NT2/D1 (cell line): ENCODE measurements around the gene ATP13A5.

ENCODE experiments used
- DNase-seq: peaks from one replicate; pipeline ENCODE4 v3.0.0-alpha.2; 2011; ENCODE audit warnings: low read depth, low spot score
- H3K27me3 ChIP-seq: 2 replicates; pipeline ENCODE4 v1.6.0; 2011; ENCODE audit warnings: mild to moderate bottlenecking; ENCODE audit not compliant: insufficient read length, insufficient read depth
- H3K36me3 ChIP-seq: 2 replicates; pipeline ENCODE4 v1.6.1; 2011; ENCODE audit warnings: mild to moderate bottlenecking, low read length, mixed read lengths; ENCODE audit not compliant: insufficient read depth, insufficient read length
- H3K4me1 ChIP-seq: 2 replicates; pipeline ENCODE4 v1.5.1; 2011; ENCODE audit not compliant: insufficient read depth, insufficient read length
- H3K4me3 ChIP-seq: 2 replicates; pipeline ENCODE4 v1.5.1; 2011; ENCODE audit warnings: low read depth; ENCODE audit not compliant: insufficient read length
- H3K9ac ChIP-seq: 2 replicates; pipeline ENCODE4 v1.6.0; 2011; ENCODE audit warnings: low read depth; ENCODE audit not compliant: insufficient read length
- H3K9me3 ChIP-seq: 2 replicates; pipeline ENCODE4 v1.5.1; 2011; ENCODE audit warnings: mild to moderate bottlenecking, low read length; ENCODE audit not compliant: insufficient read depth
- SUZ12 ChIP-seq: IDR thresholded peaks from 2 replicates; pipeline ENCODE4 v1.6.1; 2011; ENCODE audit not compliant: insufficient read length, insufficient read depth; ENCODE audit errors: extremely low read depth
- YY1 ChIP-seq: IDR thresholded peaks from 2 replicates; pipeline ENCODE4 v1.6.1; 2011; ENCODE audit not compliant: insufficient read length, insufficient read depth
- ZNF274 ChIP-seq: IDR thresholded peaks from 2 replicates; pipeline ENCODE4 v1.6.1; 2011; ENCODE audit warnings: mild to moderate bottlenecking, low read depth, low read length

Gene ATP13A5

DNA sequence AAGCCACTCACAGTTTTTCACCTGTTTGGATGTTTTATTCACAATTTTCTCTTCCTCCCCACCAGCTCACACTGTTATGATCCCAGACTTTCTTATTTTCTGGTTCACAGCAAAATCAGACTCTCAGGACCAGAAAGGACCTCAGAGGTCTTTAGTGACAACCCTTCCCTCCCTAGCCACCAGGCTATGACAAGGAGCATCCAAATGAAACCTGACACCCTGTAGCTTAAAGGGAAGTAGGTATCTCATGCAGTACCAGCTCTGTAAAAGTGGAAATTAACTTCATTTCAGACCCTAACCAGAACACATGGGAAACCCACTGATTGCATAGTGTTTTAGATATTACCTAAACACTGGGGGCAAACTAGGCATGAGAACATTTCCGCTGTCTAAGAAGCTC, 45.3 kb downstream of the ATP13A5 start:
- H3K9ac ChIP-seq = no peak overlapping the region
- no peaks in the 10 kb centered on the region for H3K4me1 ChIP-seq
- no peaks in the 10 kb centered on the region for H3K36me3 ChIP-seq
- no peak overlapping the region for H3K4me3 ChIP-seq
- DNase-seq = no peak
- H3K9me3 ChIP-seq = no peaks in the 10 kb centered on the region
- no peak for TF ChIP-seq SUZ12
- no peak for TF ChIP-seq YY1
- TF ChIP-seq ZNF274 = no peak
- no peaks in the 10 kb centered on the region for H3K27me3 ChIP-seq

DNA sequence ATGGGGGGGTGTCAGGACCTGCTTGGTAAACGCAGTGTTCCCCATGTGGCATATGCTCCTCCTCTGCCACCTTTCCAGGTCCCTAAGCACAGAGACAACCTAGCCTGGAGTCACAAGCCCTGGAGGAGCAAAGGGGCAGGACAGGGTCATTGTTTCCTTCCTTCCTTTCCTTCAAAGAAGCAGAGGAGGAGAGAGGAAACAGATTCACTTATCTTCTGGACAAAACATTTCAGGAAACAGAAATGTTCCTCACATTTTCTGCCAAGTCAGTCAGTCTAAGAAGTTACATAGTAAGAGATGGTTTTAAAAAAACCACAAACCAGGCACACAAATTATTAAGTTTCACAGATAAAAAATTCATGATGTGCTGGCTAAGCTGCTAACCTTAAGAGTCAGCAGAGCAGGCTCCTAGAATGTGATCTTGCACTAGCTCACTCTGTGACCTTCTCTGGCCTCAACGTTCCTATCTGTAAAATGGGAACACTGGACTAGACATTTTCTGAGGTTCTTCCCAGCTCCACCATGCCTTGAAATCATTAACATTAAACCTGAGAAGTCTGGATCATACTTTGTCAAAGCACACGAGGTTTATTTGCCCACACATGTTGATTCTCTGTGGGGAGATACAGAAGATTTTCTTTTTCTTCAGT, 47.9 kb downstream of the ATP13A5 start:
- Histone ChIP-seq H3K9ac (no peak overlapping the region), H3K4me3 (no peak overlapping the region), H3K27me3 (no peaks in the 10 kb centered on the region), H3K9me3 (no peaks in the 10 kb centered on the region), H3K4me1 (no peaks in the 10 kb centered on the region), H3K36me3 (no peaks in the 10 kb centered on the region)
- no peak for TF ChIP-seq SUZ12
- no peak for TF ChIP-seq YY1
- TF ChIP-seq ZNF274 = no peak
- DNase-seq = no peak

- DNase-seq = no peak
- H3K36me3 ChIP-seq = no peaks in the 10 kb centered on the region
- no peaks in the 10 kb centered on the region for H3K4me1 ChIP-seq
- no peak overlapping the region for H3K9ac ChIP-seq
- H3K27me3 ChIP-seq = no peaks in the 10 kb centered on the region
- no peak overlapping the region for H3K4me3 ChIP-seq
- TF ChIP-seq ZNF274 (no peak), SUZ12 (no peak), YY1 (no peak)
- H3K9me3 ChIP-seq = no peaks in the 10 kb centered on the region
Measured at GRCh38 chr3:193317682-193318300, 60.8 kb downstream of the ATP13A5 start.

DNA sequence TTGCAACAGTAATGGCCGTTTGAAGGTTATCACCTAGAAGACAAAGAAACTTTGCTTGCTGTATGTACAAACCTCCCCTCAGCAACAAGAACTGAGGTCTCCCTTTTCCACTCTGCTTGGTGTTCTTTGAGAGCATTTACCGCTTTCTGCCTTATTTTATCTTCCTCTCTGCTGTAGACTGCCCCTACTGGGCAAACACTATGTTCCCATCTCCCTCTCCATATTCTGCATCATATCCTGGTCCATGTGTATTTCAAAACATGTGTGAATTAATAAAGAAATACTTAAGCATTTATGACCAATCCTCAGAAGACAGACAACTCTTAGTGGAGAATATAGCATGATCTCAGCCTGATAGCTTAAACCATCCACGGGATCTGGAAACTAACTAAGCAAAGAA, 64.4 kb downstream of the ATP13A5 start:
- Histone ChIP-seq H3K27me3 (no peaks in the 10 kb centered on the region), H3K4me3 (no peak overlapping the region), H3K4me1 (no peaks in the 10 kb centered on the region), H3K9ac (no peak overlapping the region), H3K36me3 (no peaks in the 10 kb centered on the region), H3K9me3 (no peaks in the 10 kb centered on the region)
- no peak for DNase-seq
- TF ChIP-seq SUZ12 (no peak), ZNF274 (no peak), YY1 (no peak)

DNA sequence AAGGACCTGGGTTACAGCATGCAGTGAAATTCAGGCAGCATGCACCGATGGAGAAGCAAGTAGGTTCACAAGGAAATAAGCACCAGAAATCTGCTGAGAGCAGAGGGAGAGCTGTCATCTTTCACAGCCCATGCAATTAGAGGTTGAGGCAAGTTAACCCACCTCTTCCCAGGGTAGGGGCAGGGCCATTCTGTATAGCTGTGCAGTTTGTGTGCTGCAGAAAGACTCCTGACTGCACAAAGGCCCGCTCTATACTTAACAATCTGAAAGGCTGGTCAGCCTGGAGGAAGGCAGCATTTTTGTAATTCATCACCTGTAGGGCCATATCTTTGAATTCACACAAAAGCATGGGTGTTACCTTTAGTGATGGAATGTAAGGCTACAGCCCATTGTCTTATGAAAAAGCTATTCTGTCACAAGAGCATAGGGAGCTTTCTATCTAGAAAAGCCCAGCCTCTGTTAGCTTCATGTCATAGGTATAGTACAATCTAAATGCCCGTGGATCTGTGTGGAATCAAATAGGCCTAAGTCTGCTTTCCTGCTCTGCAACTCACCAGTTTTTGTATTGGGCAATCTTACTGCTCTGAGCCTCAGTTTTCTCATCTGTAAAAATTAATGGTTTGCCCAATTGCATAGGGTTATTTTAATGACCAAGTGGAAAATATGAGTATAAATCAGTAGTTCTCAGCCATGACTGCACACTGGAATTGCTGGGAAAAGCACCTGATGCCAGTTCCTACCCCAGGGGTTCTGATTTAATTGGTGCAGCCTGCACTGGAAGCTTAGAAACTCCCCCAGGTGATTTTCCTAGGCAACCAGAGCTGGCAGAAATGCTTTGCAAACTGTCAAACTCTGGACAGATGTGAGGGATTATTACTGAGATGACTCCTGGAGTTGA, 65.2 kb downstream of the ATP13A5 start:
- no peak overlapping the region for H3K9ac ChIP-seq
- H3K27me3 ChIP-seq = no peaks in the 10 kb centered on the region
- H3K4me3 ChIP-seq = no peak overlapping the region
- TF ChIP-seq YY1 (no peak), ZNF274 (no peak), SUZ12 (no peak)
- no peaks in the 10 kb centered on the region for H3K4me1 ChIP-seq
- H3K9me3 ChIP-seq = no peaks in the 10 kb centered on the region
- no peak for DNase-seq
- no peaks in the 10 kb centered on the region for H3K36me3 ChIP-seq

- H3K9me3 ChIP-seq = no peaks in the 10 kb centered on the region
- no peak overlapping the region for H3K4me3 ChIP-seq
- DNase-seq = no peak
- no peaks in the 10 kb centered on the region for H3K27me3 ChIP-seq
- H3K36me3 ChIP-seq = no peaks in the 10 kb centered on the region
- no peak for TF ChIP-seq SUZ12
- no peak for TF ChIP-seq YY1
- no peak for TF ChIP-seq ZNF274
- H3K9ac ChIP-seq = no peak overlapping the region
- no peaks in the 10 kb centered on the region for H3K4me1 ChIP-seq
Measured at GRCh38 chr3:193310914-193311723, 67.4 kb downstream of the ATP13A5 start.

DNA sequence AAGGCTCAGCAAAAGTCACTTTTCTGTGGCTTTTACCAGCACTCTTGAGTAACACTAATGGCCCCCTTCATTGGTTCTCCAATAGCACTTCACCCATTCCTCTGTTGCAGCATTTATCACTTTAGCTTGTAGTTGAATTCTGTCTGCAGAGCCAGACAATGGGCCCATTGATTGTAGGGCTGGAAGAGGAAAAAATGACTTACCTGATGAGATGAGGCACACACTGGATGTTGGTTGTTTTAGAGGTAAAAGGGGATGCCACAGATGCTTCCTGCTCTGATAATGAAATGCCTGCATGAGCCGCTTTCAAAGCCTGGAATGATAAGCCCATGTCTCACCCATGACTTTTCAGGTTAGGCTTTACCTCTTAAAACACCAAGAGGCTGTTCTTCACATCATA, 73.2 kb downstream of the ATP13A5 start:
- H3K9me3 ChIP-seq = no peaks in the 10 kb centered on the region
- H3K9ac ChIP-seq = no peak overlapping the region
- no peaks in the 10 kb centered on the region for H3K4me1 ChIP-seq

More for the DNA sequence above, 73.2 kb downstream of the ATP13A5 start:
- no peaks in the 10 kb centered on the region for H3K36me3 ChIP-seq
- no peak for DNase-seq
- no peak for TF ChIP-seq SUZ12
- no peak for TF ChIP-seq YY1
- no peak for TF ChIP-seq ZNF274
- H3K27me3 ChIP-seq = no peaks in the 10 kb centered on the region
- H3K4me3 ChIP-seq = no peak overlapping the region
